Skin of body (tissue), 2 donors: ENCODE data around the gene FOS. TPM values are rescaled to one million over a fixed set of nuclear protein-coding genes. Genes with fewer than 3 reads are reported as not detected.

Experiments
- DNase-seq: peaks from one replicate; lab custom pipeline; 2025; lab: John Stamatoyannopoulos, UW
- total RNA-seq: library from RNA; depleted of rRNA; stranded (reverse); fragments of >200 nt; gene quantifications from one replicate; pipeline ENCODE4 v1.2.3, GENCODE V29; 2014

The FOS gene
- total RNA-seq, 1 donor from 2014 or later, result 131 TPM

- DNase-seq, result no peak
Measured at GRCh38 chr14:75250800-75251199, 27.8 kb upstream of the FOS start.

GRCh38 chr14:75252254-75252837 is 26.3 kb upstream of the FOS start:
- no peak for DNase-seq

- no peak for DNase-seq
Measured at GRCh38 chr14:75254381-75254822, 24.2 kb upstream of the FOS start.

- DNase-seq, result peak; percentile 66
Measured at GRCh38 chr14:75254901-75255584, 23.6 kb upstream of the FOS start.

- DNase-seq, result peak; percentile 86
Measured at GRCh38 chr14:75258079-75258802, 20.4 kb upstream of the FOS start.

- peak; percentile 100 for DNase-seq
Measured at GRCh38 chr14:75258803-75259509, 19.7 kb upstream of the FOS start.

GRCh38 chr14:75259510-75259855 is 19.1 kb upstream of the FOS start:
- DNase-seq, result no peak

GRCh38 chr14:75260025-75260763 is 18.4 kb upstream of the FOS start:
- DNase-seq, result peak; percentile 73

GRCh38 chr14:75261820-75262219 is 16.8 kb upstream of the FOS start:
- no peak for DNase-seq

GRCh38 chr14:75262641-75263040 is 16.0 kb upstream of the FOS start:
- DNase-seq, result no peak

- DNase-seq, result no peak
Measured at GRCh38 chr14:75264036-75264435, 14.6 kb upstream of the FOS start.

- peak; percentile 74 for DNase-seq
Measured at GRCh38 chr14:75267141-75267721, 11.4 kb upstream of the FOS start.

GRCh38 chr14:75268633-75269550 is 9.7 kb upstream of the FOS start:
- DNase-seq, result no peak

- no peak for DNase-seq
Measured at GRCh38 chr14:75271514-75271913, 7.1 kb upstream of the FOS start.

GRCh38 chr14:75273272-75274049 is 5.2 kb upstream of the FOS start:
- peak; percentile 72 for DNase-seq

GRCh38 chr14:75274050-75274898 is 4.4 kb upstream of the FOS start:
- no peak for DNase-seq

- no peak for DNase-seq
Measured at GRCh38 chr14:75274899-75275569, 3.6 kb upstream of the FOS start.

- DNase-seq, result no peak
Measured at GRCh38 chr14:75275598-75275997, 3.0 kb upstream of the FOS start.
